Activated CD4-positive, CD25-positive, alpha-beta regulatory T cell treated with anti-CD3 and anti-CD28 coated beads, Interleukin-2, amount 50 U/mL, for 72 hours (primary cell): ENCODE measurements around the gene SYPL2.
"Not testable (repeated sequence)": the region's sequence is repeated elsewhere in the genome, so short reads cannot be mapped to it uniquely, and the experiment has no call there.

Source experiments
- DNase-seq: peaks from one replicate; pipeline ENCODE4 v3.0.0; 2021

The SYPL2 gene

GRCh38 chr1:109472779-109473178 is 6.4 kb downstream of the SYPL2 start:
- no peak for DNase-seq

GRCh38 chr1:109473284-109474057 is 7.1 kb downstream of the SYPL2 start:
- DNase-seq, result not testable (repeated sequence)

- DNase-seq, result no peak
Observed at GRCh38 chr1:109474697-109475096, 8.4 kb downstream of the SYPL2 start.

GRCh38 chr1:109475261-109475660 is 8.9 kb downstream of the SYPL2 start:
- DNase-seq, result no peak

GRCh38 chr1:109476825-109477224 is 10.5 kb downstream of the SYPL2 start:
- no peak for DNase-seq

GRCh38 chr1:109477821-109478220 is 11.5 kb downstream of the SYPL2 start:
- no peak for DNase-seq

GRCh38 chr1:109478806-109479205 is 12.5 kb downstream of the SYPL2 start:
- no peak for DNase-seq

GRCh38 chr1:109479311-109479710 is 13.0 kb downstream of the SYPL2 start:
- DNase-seq, result no peak

GRCh38 chr1:109479901-109480300 is 13.6 kb downstream of the SYPL2 start:
- no peak for DNase-seq

GRCh38 chr1:109481646-109482045 is 15.3 kb downstream of the SYPL2 start:
- no peak for DNase-seq

- no peak for DNase-seq
Observed at GRCh38 chr1:109482242-109482641, 15.9 kb downstream of the SYPL2 start.

- DNase-seq, result peak; percentile 53
Observed at GRCh38 chr1:109482791-109483671, 16.7 kb downstream of the SYPL2 start.

- peak; percentile 87 for DNase-seq
Observed at GRCh38 chr1:109483672-109484518, 17.5 kb downstream of the SYPL2 start, which contains the start of gene ATXN7L2. TSS of gene ATXN7L2 (plus strand) at chr1:109483905. CDS start at chr1:109483954, 49 bp downstream.

- DNase-seq, result no peak
Observed at GRCh38 chr1:109484519-109484975, 18.2 kb downstream of the SYPL2 start.

GRCh38 chr1:109485001-109485400 is 18.7 kb downstream of the SYPL2 start:
- no peak for DNase-seq

- no peak for DNase-seq
Observed at GRCh38 chr1:109487261-109487660, 20.9 kb downstream of the SYPL2 start.

- no peak for DNase-seq
Observed at GRCh38 chr1:109488201-109488600, 21.9 kb downstream of the SYPL2 start.

- no peak for DNase-seq
Observed at GRCh38 chr1:109488696-109489095, 22.4 kb downstream of the SYPL2 start.

- peak; percentile 67 for DNase-seq
Observed at GRCh38 chr1:109490029-109490933, 23.9 kb downstream of the SYPL2 start.

GRCh38 chr1:109490934-109491302 is 24.6 kb downstream of the SYPL2 start:
- DNase-seq, result no peak

- DNase-seq, result no peak
Observed at GRCh38 chr1:109491372-109491771, 25.0 kb downstream of the SYPL2 start.

- no peak for DNase-seq
Observed at GRCh38 chr1:109492779-109493178, 26.4 kb downstream of the SYPL2 start.
